Amygdala (tissue), 56 donors: ENCODE results near the gene ARHGAP31.

ENCODE experiments used
- DNase-seq, 56 donors: peaks; one replicate each; lab custom pipeline; 2025; lab: John Stamatoyannopoulos, UW

The ARHGAP31 gene

GRCh38 chr3:119375106-119375505 is 80.9 kb downstream of the ARHGAP31 start:
- DNase-seq = no peak

- no peak for DNase-seq
Observed at GRCh38 chr3:119375510-119375909, 81.3 kb downstream of the ARHGAP31 start.

- no peak for DNase-seq
Observed at GRCh38 chr3:119376758-119377157, 82.6 kb downstream of the ARHGAP31 start.

DNA sequence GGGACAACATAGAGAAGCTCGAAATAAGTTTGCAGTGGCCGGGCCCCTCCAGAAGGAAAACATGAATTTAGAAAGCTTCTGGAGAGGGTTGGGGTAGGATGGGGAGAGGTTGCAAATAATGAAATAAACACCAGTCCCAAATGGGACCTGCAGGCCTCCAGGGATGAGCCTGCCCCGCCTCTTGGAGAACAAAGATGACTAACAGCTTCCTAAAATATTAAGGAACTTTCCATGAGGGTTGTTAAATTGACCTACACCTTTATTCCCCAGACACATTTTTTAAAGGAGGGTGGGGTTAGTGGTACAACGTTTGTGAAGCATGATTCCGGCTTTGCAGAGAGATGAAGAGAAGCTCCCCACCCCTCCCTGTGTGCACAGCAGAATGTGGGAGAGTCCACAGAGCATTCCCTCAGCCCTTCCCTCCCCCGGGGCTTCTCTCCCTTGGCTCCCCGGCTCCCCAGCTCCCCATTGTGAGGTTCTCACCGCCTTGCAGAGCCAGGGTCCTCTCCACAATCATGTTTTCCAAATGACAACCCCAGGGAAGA is 84.1 kb downstream of the ARHGAP31 start:
- no peak for DNase-seq

DNA sequence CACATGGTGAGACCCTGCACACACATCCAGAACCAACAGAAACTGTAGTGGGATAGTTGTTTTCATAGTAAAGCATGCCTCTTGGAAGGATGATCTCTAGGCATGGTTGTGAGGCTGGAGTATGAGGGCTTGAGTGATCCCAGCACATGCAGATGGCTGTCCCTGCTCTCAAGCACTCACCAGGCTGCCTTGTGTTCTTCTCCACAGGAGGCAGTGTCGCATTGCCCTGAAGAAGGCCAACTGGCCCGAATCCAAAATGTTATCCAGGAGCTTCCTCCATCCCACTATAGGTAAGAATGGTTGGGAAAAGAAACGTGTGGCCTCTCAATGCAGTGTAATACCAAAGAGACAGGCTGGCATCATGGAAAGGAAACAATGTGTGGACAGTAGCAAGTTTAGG is 86.5 kb downstream of the ARHGAP31 start:
- DNase-seq = no peak

DNA sequence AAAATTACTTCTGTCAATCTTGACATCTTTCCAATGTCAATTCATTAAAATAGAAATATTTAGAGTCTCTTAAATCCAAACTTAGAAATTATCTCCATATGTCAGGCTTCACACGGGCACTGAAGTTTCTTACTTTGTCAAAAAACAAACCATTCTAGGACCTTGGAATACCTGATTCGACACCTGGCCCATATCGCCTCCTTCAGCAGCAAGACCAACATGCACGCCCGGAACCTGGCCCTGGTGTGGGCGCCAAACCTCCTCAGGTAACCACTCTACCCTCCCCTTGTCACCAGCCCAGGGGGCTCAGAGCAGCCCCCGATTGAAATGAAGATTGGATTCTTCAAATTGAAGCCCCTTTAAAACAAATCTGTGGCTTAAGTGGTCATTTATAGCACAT is 88.0 kb downstream of the ARHGAP31 start:
- no peak for DNase-seq

DNA sequence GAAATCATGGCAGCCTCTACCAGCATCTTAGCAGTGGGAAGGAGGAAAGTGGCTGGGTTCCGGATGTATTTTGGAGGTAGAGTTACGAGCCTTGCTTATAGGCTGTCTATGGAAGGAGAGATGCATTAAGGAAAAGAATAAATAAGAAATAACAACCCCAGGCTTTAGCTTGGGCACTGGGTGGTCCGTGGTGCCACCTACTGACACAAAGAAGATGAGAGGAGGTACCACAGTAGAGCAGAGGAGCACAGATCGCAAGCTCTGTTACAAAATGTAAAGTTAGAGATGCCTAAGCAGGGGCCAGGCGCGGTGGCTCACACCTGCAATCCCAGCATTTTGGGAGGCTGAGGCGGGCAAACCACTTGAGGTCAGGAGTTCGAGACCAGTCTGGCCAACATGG is 94.4 kb downstream of the ARHGAP31 start:
- DNase-seq = peak in 2 of 56 donors; percentile 0 to 6

GRCh38 chr3:119395923-119396358 is 101.8 kb downstream of the ARHGAP31 start:
- no peak for DNase-seq

DNA sequence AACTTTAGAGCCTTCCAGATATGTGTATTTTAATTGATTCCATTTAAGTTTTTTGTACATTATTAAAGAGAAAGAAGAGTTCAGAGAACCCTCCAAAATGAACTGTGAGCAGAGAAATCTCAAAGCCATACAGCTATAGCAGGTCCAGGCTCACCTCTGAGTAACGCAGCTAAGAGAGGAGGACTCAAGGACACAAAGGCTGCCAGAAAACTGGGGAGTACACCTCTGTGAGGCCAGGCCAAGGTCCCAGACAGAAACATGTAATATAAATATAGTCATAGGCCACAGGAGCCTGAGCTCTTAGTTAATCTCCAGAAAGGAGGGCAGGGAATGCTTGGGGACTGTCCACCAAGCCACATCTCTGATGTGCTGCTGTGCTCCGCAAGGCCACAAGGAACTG is 102.7 kb downstream of the ARHGAP31 start:
- DNase-seq = no peak

GRCh38 chr3:119400466-119400865 is 106.3 kb downstream of the ARHGAP31 start:
- DNase-seq = no peak

- DNase-seq = no peak
Observed at GRCh38 chr3:119401069-119401468, 106.9 kb downstream of the ARHGAP31 start.

- no peak for DNase-seq
Observed at GRCh38 chr3:119401503-119402440, 107.6 kb downstream of the ARHGAP31 start.

DNA sequence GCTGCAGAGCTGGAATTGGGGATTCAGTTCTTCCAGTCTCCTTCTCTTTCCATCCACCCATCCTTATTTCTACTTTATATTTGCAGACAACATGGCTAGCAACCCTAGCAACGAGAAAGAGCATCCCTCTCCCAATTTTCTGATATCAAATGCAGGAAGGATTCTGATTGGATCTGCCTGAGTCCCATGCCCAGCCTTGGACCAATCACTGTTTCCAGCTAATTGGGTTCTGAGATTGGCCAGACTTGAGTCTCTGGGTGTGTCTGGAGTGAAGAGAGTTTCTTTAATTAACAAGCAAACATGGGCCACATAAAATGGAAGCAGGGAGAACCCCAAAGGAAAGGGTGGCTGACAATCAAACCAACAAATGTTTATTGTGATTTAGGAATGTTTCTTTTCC is 108.6 kb downstream of the ARHGAP31 start:
- DNase-seq = no peak

- DNase-seq = no peak
Observed at GRCh38 chr3:119403201-119403600, 109.0 kb downstream of the ARHGAP31 start.

- DNase-seq = no peak
Observed at GRCh38 chr3:119405315-119405714, 111.1 kb downstream of the ARHGAP31 start.

GRCh38 chr3:119408243-119408950 is 114.2 kb downstream of the ARHGAP31 start:
- no peak for DNase-seq

DNA sequence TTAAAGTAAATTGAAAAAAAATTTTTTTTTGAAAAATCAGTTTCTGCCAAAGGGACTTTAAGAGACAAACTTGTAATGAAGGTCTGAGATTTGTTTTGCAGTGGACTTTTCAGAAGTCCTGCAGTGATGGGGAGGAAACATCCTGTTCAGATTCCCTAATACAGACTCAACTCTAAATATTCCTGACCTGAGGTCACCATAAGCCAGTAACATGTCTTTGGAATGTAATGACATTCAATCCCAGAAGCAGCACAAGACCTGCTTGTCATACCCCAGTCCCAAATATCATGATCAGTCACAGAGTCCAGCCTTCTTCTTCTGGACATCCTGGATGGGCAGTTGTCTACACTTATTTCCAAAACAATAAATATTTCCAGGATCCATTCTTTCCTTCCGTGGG is 115.7 kb downstream of the ARHGAP31 start:
- no peak for DNase-seq

DNA sequence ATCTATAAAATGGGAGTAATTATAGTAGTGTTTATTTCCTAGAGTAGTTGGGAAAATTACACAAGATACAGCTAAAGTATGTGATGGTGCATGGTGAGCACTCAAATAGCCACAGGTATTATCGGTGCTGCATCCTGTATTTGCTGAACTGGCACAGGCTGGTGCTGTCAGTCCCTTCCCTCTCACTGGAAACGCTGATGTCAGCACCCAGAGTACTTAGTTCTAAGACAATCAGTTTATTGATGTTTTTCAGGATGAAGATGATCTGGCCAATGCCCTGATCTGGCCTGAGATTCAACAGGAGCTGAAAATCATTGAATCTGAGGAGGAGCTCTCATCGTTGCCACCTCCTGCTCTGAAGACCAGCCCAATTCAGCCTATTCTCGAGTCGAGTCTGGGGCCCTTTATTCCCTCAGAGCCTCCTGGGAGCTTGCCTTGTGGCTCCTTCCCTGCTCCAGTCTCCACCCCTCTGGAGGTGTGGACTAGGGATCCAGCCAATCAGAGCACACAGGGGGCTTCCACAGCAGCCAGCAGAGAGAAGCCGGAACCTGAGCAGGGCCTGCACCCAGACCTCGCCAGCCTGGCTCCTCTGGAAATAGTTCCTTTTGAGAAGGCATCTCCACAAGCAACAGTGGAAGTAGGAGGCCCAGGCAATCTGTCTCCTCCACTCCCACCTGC is 119.6 kb downstream of the ARHGAP31 start:
- DNase-seq = no peak

GRCh38 chr3:119416873-119417272 is 122.7 kb downstream of the ARHGAP31 start:
- DNase-seq = no peak

GRCh38 chr3:119417771-119418512 is 123.8 kb downstream of the ARHGAP31 start:
- no peak for DNase-seq
